ENCODE results near the gene TEDC1. TPM values are rescaled to one million over a fixed set of nuclear protein-coding genes. Genes with fewer than 3 reads are reported as not detected.

Gene TEDC1
- total RNA-seq, 1 experiment from 2014 or later: 30.3 TPM

- H3K27me3 ChIP-seq (replicated peaks; ENCODE audit: control insufficient read depth, insufficient read depth, low read length): no peaks in the 10 kb centered on the region
- Mint-ChIP-seq H3K27ac (ENCODE audit: unreplicated experiment) (no peak overlapping the region), H3K4me3 (ENCODE audit: unreplicated experiment) (no peak overlapping the region), H3K4me1 (ENCODE audit: low read depth, unreplicated experiment) (no peaks in the 10 kb centered on the region), H3K27me3 (ENCODE audit: insufficient read depth, unreplicated experiment) (no peaks in the 10 kb centered on the region), H3K36me3 (ENCODE audit: insufficient read depth, unreplicated experiment) (peaks cover 12% of the 10 kb centered on the region), H3K9me3 (ENCODE audit: unreplicated experiment) (no peaks in the 10 kb centered on the region)
- ChIA-PET POLR2A (no interaction called here), CTCF (interaction anchor here (0.6 to 3.0 kb wide), 4 partner anchors 9 to 120 kb away, joined by 3 to 16 read pairs (median 5); no protein-coding TSS in a partner anchor)
- no peak for DNase-seq
- intact Hi-C loops (cut with micrococcal nuclease; ENCODE audit: unreplicated experiment): no loop called here
- H3K4me3 ChIP-seq (ENCODE audit: low read depth, low read length): no peak overlapping the region
- H3K4me1 ChIP-seq: peaks cover 18% of the 10 kb centered on the region
- H3K9me3 ChIP-seq: no peaks in the 10 kb centered on the region
- no peak for TF ChIP-seq CTCF (IDR thresholded peaks at IDR 0.05; ENCODE audit: insufficient read depth in 1 of 2, low read depth in 1 of 2, low read length in 1 of 2, severe bottlenecking in 1 of 2, unreplicated experiment in 1 of 2)
- no peaks in the 10 kb centered on the region; the same call in 1 of the 2 replicates for H3K36me3 ChIP-seq (ENCODE audit: control insufficient read depth, insufficient read depth, low read length)
- BruUV-seq (replicated peaks): no TSS peak
Measured at GRCh38 chr14:105471823-105472485, 19.1 kb upstream of the TEDC1 start.

- H3K27ac Mint-ChIP-seq (ENCODE audit: unreplicated experiment): no peak overlapping the region
- peaks cover 13% of the 10 kb centered on the region for H3K36me3 Mint-ChIP-seq (ENCODE audit: insufficient read depth, unreplicated experiment)
- H3K9me3 Mint-ChIP-seq (ENCODE audit: unreplicated experiment): no peaks in the 10 kb centered on the region
- TF ChIP-seq CTCF (IDR thresholded peaks at IDR 0.05; ENCODE audit: insufficient read depth in 1 of 2, low read depth in 1 of 2, low read length in 1 of 2, severe bottlenecking in 1 of 2, unreplicated experiment in 1 of 2): no peak
- H3K4me3 Mint-ChIP-seq (ENCODE audit: unreplicated experiment): no peak overlapping the region
- no peaks in the 10 kb centered on the region for H3K4me1 Mint-ChIP-seq (ENCODE audit: low read depth, unreplicated experiment)
- H3K36me3 ChIP-seq (ENCODE audit: control insufficient read depth, insufficient read depth, low read length): no peaks in the 10 kb centered on the region
- H3K27me3 ChIP-seq (replicated peaks; ENCODE audit: control insufficient read depth, insufficient read depth, low read length): no peaks in the 10 kb centered on the region
- ChIA-PET CTCF (interaction anchor here (0.6 to 3.0 kb wide), 3 partner anchors 8 to 19 kb away, joined by 3 to 16 read pairs (median 5); no protein-coding TSS in a partner anchor), POLR2A (no interaction called here)
- H3K27me3 Mint-ChIP-seq (ENCODE audit: insufficient read depth, unreplicated experiment): peaks cover 3% of the 10 kb centered on the region
- no peak for DNase-seq
- H3K9me3 ChIP-seq: no peaks in the 10 kb centered on the region
- no TSS peak for BruUV-seq (replicated peaks)
- H3K4me1 ChIP-seq: peaks cover 18% of the 10 kb centered on the region
- no peak overlapping the region for H3K4me3 ChIP-seq (ENCODE audit: low read depth, low read length)
- intact Hi-C loops (cut with micrococcal nuclease; ENCODE audit: unreplicated experiment): no loop called here
Measured at GRCh38 chr14:105472486-105472991, 18.5 kb upstream of the TEDC1 start.

GRCh38 chr14:105473033-105473676 lies 17.9 kb upstream of the TEDC1 start:
- intact Hi-C loops (cut with micrococcal nuclease; ENCODE audit: unreplicated experiment): no loop called here
- Histone ChIP-seq H3K27me3 (replicated peaks; ENCODE audit: control insufficient read depth, insufficient read depth, low read length) (no peaks in the 10 kb centered on the region), H3K9me3 (no peaks in the 10 kb centered on the region), H3K36me3 (ENCODE audit: control insufficient read depth, insufficient read depth, low read length) (no peaks in the 10 kb centered on the region), H3K4me1 (peaks cover 18% of the 10 kb centered on the region), H3K4me3 (ENCODE audit: low read depth, low read length) (peak overlapping the region; percentile 56)
- peaks cover 3% of the 10 kb centered on the region for H3K27me3 Mint-ChIP-seq (ENCODE audit: insufficient read depth, unreplicated experiment)
- ChIA-PET CTCF (interaction anchor here (0.6 to 1.0 kb wide), 3 partner anchors 17 to 371 kb away, joined by 3 to 6 read pairs (median 3); no protein-coding TSS in a partner anchor), POLR2A (interaction anchor here (0.6 kb wide), 1 partner anchor 18 kb away, joined by 4 read pairs; no protein-coding TSS in a partner anchor)
- no peak for DNase-seq
- no peaks in the 10 kb centered on the region for H3K4me1 Mint-ChIP-seq (ENCODE audit: low read depth, unreplicated experiment)
- no peak for TF ChIP-seq CTCF (IDR thresholded peaks at IDR 0.05; ENCODE audit: insufficient read depth in 1 of 2, low read depth in 1 of 2, low read length in 1 of 2, severe bottlenecking in 1 of 2, unreplicated experiment in 1 of 2)
- H3K36me3 Mint-ChIP-seq (ENCODE audit: insufficient read depth, unreplicated experiment): peaks cover 9% of the 10 kb centered on the region
- H3K27ac Mint-ChIP-seq (ENCODE audit: unreplicated experiment): no peak overlapping the region
- no peaks in the 10 kb centered on the region for H3K9me3 Mint-ChIP-seq (ENCODE audit: unreplicated experiment)
- H3K4me3 Mint-ChIP-seq (ENCODE audit: unreplicated experiment): peak overlapping the region; percentile 74
- no TSS peak for BruUV-seq (replicated peaks)

Measured in Caco-2 (cell line).